ENCODE measurements around the gene UBE2Q2.
"Not testable (repeated sequence)": the region's sequence is repeated elsewhere in the genome, so short reads cannot be mapped to it uniquely, and the experiment has no call there.

UBE2Q2 gene

GRCh38 chr15:75862796-75863195 is 19.5 kb downstream of the UBE2Q2 start:
- DNase-seq (ENCODE audit: low spot score) (no peak), ATAC-seq (ENCODE audit: low read depth) (no peak)
- Histone ChIP-seq H3K36me3 (ENCODE audit: low read depth) (peaks cover 26% of the 10 kb centered on the region), H3K9me3 (ENCODE audit: severe bottlenecking) (no peaks in the 10 kb centered on the region), H3K27me3 (ENCODE audit: insufficient read depth, poor library complexity, severe bottlenecking) (no peaks in the 10 kb centered on the region), H3K4me1 (ENCODE audit: insufficient read depth, poor library complexity, severe bottlenecking) (peaks cover 2% of the 10 kb centered on the region), H3K4me3 (ENCODE audit: severe bottlenecking) (no peak overlapping the region), H3K27ac (ENCODE audit: poor library complexity, severe bottlenecking) (no peak overlapping the region)
- TF ChIP-seq, protein P1, sequence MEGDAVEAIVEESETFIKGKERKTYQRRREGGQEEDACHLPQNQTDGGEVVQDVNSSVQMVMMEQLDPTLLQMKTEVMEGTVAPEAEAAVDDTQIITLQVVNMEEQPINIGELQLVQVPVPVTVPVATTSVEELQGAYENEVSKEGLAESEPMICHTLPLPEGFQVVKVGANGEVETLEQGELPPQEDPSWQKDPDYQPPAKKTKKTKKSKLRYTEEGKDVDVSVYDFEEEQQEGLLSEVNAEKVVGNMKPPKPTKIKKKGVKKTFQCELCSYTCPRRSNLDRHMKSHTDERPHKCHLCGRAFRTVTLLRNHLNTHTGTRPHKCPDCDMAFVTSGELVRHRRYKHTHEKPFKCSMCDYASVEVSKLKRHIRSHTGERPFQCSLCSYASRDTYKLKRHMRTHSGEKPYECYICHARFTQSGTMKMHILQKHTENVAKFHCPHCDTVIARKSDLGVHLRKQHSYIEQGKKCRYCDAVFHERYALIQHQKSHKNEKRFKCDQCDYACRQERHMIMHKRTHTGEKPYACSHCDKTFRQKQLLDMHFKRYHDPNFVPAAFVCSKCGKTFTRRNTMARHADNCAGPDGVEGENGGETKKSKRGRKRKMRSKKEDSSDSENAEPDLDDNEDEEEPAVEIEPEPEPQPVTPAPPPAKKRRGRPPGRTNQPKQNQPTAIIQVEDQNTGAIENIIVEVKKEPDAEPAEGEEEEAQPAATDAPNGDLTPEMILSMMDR (IDR thresholded peaks at IDR 0.05; ENCODE audit: poor library complexity, severe bottlenecking), result no peak

DNA sequence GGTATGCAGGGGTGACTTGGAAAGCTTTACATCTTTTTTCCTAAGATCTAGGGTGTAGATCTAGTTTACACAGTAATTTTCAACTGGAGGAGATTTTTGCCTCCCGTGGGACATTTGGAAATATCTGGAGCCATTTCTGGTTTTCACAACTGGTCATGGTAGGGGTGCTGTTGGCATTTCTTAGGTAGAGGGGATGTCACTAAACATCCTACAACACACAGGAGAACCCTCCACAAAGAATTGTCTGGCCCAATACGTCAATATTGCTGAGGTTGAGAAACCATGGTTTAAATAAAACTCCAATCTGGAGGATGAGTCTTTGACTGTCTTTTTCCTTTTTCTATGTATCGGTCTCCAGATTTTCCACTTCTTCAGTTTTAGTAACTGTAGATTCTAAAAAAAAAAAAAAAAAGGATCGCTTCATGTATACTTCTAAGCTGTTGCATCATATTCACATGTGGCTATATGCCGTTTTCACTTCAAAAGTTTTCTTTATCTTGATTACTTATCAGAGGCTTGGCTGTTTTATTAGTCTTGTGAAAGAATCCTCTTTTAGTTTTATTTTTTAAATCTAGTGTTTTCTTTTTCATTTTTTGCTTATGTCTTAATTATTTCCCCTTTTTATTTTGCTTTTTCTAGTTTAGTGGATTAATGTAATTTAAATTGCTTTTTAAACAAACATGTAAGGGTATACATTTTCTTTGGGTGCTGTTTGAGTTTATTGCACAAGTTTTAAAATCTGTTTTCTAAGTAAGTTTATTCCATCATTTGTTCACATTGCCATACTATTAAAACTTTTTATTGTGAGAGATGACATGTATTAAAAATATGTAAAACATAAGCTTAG is 21.2 kb downstream of the UBE2Q2 start:
- ATAC-seq (ENCODE audit: low read depth) (no peak), DNase-seq (ENCODE audit: low spot score) (no peak)
- H3K36me3 ChIP-seq (ENCODE audit: low read depth), result peaks cover 35% of the 10 kb centered on the region
- H3K27me3 ChIP-seq (ENCODE audit: insufficient read depth, poor library complexity, severe bottlenecking), result no peaks in the 10 kb centered on the region
- H3K4me3 ChIP-seq (ENCODE audit: severe bottlenecking), result no peak overlapping the region
- peaks cover 2% of the 10 kb centered on the region for H3K4me1 ChIP-seq (ENCODE audit: insufficient read depth, poor library complexity, severe bottlenecking)
- H3K27ac ChIP-seq (ENCODE audit: poor library complexity, severe bottlenecking), result no peak overlapping the region
- no peaks in the 10 kb centered on the region for H3K9me3 ChIP-seq (ENCODE audit: severe bottlenecking)
- TF ChIP-seq, protein P1 (IDR thresholded peaks at IDR 0.05; ENCODE audit: poor library complexity, severe bottlenecking), result no peak

- not testable (repeated sequence) for H3K27ac ChIP-seq (ENCODE audit: poor library complexity, severe bottlenecking); H3K4me3 ChIP-seq (ENCODE audit: severe bottlenecking); DNase-seq (ENCODE audit: low spot score); H3K9me3 ChIP-seq (ENCODE audit: severe bottlenecking); ATAC-seq (ENCODE audit: low read depth); H3K4me1 ChIP-seq (ENCODE audit: insufficient read depth, poor library complexity, severe bottlenecking); H3K27me3 ChIP-seq (ENCODE audit: insufficient read depth, poor library complexity, severe bottlenecking)
- H3K36me3 ChIP-seq (ENCODE audit: low read depth), result peaks cover 48% of the 10 kb centered on the region
These were observed 22.8 kb downstream of the UBE2Q2 start for GRCh38 chr15:75866045-75866444.

- TF ChIP-seq, protein P1 (IDR thresholded peaks at IDR 0.05; ENCODE audit: poor library complexity, severe bottlenecking), result no peak
- Histone ChIP-seq H3K4me1 (ENCODE audit: insufficient read depth, poor library complexity, severe bottlenecking) (peaks cover 2% of the 10 kb centered on the region), H3K36me3 (ENCODE audit: low read depth) (peaks cover 45% of the 10 kb centered on the region), H3K27ac (ENCODE audit: poor library complexity, severe bottlenecking) (no peak overlapping the region), H3K27me3 (ENCODE audit: insufficient read depth, poor library complexity, severe bottlenecking) (no peaks in the 10 kb centered on the region), H3K4me3 (ENCODE audit: severe bottlenecking) (no peak overlapping the region), H3K9me3 (ENCODE audit: severe bottlenecking) (no peaks in the 10 kb centered on the region)
- no peak for DNase-seq (ENCODE audit: low spot score)
- ATAC-seq (ENCODE audit: low read depth), result no peak
These were observed 23.7 kb downstream of the UBE2Q2 start for GRCh38 chr15:75866916-75867315.

DNA sequence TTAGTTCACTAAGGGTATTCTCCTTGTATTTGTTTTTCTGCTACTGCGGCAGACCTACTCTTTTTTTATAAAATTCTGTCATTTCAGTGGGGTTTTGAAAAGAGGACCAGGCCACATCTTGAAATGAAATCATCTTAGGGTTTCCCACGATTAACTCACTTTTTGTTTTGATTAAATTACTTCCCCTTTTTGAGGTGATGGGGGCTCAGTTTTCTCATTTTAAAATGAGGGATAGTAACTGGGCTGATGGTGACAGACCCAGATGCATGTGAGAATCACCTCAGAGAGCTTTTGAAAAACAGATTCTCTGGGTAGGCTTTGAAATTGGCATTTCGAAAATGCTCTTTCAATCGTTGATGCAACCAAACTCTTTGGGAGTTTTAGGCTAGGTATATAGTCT is 24.2 kb downstream of the UBE2Q2 start:
- DNase-seq (ENCODE audit: low spot score) (no peak), ATAC-seq (ENCODE audit: low read depth) (no peak)
- peaks cover 45% of the 10 kb centered on the region for H3K36me3 ChIP-seq (ENCODE audit: low read depth)
- peaks cover 2% of the 10 kb centered on the region for H3K4me1 ChIP-seq (ENCODE audit: insufficient read depth, poor library complexity, severe bottlenecking)
- TF ChIP-seq, protein P1 (IDR thresholded peaks at IDR 0.05; ENCODE audit: poor library complexity, severe bottlenecking), result no peak
- no peak overlapping the region for H3K27ac ChIP-seq (ENCODE audit: poor library complexity, severe bottlenecking)
- no peak overlapping the region for H3K4me3 ChIP-seq (ENCODE audit: severe bottlenecking)
- H3K27me3 ChIP-seq (ENCODE audit: insufficient read depth, poor library complexity, severe bottlenecking), result no peaks in the 10 kb centered on the region
- no peaks in the 10 kb centered on the region for H3K9me3 ChIP-seq (ENCODE audit: severe bottlenecking)

Data from RWPE2 (cell line).